GM18873 (cell line): ENCODE results near the gene NAT8.
"Not testable (repeated sequence)": the region's sequence is repeated elsewhere in the genome, so short reads cannot be mapped to it uniquely, and the experiment has no call there.

Experiments
- ATAC-seq: cut with Tn5 transposase; IDR thresholded peaks from one replicate; pipeline ENCODE4 v1.9.1; 2021; ENCODE audit warnings: mild to moderate bottlenecking, moderate library complexity, moderate number of reproducible peaks; ENCODE audit not compliant: unreplicated experiment, low FRiP score

NAT8 gene, protein sequence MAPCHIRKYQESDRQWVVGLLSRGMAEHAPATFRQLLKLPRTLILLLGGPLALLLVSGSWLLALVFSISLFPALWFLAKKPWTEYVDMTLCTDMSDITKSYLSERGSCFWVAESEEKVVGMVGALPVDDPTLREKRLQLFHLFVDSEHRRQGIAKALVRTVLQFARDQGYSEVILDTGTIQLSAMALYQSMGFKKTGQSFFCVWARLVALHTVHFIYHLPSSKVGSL

GRCh38 chr2:73642338-73643018 lies at the start of gene NAT8:
NAT8 (minus strand) TSS chr2:73642422; CDS start chr2:73641628, 794 bp downstream.
- ATAC-seq, result no peak

DNA sequence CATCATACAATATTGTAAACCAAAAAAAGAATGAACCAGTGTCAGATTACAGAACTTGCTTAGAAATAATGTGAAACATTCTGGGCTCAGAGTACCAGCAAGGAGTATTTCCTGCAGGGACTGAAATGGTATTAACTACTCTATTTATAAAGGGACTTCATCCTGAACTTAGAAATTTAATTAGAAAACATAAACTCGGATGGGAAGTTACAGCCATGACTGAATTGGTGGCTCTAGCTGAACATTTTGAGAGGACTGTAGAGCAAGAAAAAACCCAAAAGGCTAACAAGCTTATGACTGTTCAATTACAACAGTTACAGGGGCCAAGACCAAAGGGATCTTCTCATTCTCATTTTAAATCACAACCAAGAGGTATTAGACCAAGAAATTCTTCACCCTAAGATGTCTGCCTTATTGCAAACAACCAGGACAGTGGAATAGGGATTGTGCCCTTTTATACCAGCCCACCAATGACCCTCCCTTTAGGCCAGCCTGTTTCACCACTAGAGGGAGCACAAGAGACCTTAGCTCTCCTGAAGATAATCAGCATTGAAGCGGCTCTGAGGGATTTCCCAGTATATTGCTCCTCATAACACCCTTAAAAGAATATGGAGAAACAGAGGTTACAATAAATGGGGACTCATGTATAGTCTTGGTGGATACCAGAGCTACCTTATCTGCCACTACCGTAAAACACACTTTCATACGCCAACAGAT lies 48.3 kb upstream of the NAT8 start:
- ATAC-seq, result not testable (repeated sequence)

GRCh38 chr2:73688494-73688893 lies 46.3 kb upstream of the NAT8 start:
- not testable (repeated sequence) for ATAC-seq

- no peak for ATAC-seq
Measured at GRCh38 chr2:73685764-73686438, 43.7 kb upstream of the NAT8 start.

DNA sequence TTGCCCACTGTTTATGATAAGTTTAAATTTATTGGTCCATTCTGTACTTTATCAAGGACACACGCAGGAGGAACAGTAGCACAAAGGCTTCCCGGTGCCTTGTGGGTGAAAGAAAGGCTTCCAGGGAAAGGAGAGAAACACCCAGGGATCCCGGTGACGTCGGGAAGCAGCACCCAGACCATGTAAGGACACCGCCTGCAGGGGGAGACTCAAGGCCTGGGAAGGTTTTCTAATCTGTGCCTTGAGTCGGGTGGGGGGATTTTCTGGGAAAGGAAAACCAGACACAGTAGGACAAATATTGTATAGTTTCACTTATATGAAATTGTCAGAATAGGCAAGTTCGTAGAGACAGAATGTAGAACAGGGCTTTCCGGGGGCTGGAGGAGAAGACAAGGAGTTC lies 42.7 kb upstream of the NAT8 start:
- ATAC-seq, result not testable (repeated sequence)

GRCh38 chr2:73684325-73684724 lies 42.1 kb upstream of the NAT8 start:
- ATAC-seq, result not testable (repeated sequence)

DNA sequence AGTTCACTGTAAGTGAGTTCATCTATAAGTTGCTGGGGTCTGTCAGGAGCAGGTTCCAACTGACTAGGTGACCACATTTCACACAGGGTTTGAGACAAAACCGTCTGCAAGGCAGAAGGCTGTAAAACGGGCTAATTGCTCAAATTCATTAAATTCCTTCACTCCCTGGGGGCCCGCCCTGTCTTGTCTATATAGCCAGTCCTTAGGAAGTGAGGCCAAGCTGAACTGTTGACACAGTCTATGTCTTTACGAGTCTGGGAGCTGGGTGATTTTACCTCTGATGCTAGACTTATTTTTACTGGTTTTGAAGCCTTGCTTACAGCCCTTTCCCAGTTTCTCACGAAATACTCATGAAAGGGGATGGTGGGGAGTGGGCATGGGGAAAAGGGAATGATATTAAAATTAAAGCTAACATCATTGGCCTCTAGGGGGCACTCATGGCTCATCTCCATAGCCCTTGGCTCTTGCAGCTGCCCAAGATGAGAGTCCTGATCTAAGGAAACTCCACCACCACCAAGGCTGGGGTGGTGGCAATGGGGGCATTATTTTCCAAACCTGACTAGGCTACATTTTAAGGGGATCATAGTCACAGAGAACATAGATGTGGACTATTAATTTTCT lies 37.8 kb upstream of the NAT8 start:
- ATAC-seq, result not testable (repeated sequence)

- ATAC-seq, result not testable (repeated sequence)
Measured at GRCh38 chr2:73679237-73679636, 37.0 kb upstream of the NAT8 start.

DNA sequence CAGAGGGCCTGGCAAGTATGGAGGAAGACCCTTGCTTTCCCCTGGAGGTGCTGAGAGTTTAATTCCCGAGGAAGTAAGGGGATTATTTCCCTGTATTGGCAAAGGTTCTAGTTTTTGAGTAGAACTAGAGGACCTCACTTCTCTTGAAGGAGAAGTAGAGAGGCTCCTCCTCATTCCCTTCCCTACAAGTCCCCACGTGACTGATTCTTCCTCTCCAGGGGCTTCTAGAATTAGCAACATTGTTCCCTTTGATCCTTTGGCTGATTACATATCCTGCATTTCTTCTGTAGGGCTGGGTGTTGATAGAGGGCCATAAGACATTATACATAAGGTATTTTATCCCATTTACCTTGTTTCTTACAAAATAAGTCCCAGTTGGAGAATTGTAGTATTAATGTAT lies 35.8 kb upstream of the NAT8 start:
- not testable (repeated sequence) for ATAC-seq

GRCh38 chr2:73676211-73676610 lies 34.0 kb upstream of the NAT8 start:
- ATAC-seq, result not testable (repeated sequence)

GRCh38 chr2:73674696-73675157 lies 32.5 kb upstream of the NAT8 start:
- not testable (repeated sequence) for ATAC-seq

DNA sequence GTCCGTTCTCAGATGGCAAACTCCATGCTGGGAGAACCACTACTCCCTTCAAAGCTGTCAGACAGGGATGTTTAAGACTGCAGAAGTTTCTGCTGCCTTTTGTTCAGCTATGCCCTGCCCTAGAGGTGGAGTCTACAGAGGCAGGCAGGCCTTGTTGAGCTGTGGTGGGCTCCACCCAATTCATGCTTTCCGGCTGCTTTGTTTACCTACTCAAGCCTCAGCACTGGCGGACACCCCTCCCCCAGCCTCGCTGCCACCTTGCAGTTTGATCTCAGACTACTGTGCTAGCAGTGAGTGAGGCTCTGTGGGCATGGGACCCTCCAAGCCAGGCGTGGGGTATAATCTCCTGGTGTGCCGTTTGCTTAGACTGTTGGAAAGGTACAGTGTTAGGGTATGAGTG lies 27.8 kb upstream of the NAT8 start:
- ATAC-seq, result not testable (repeated sequence)

- not testable (repeated sequence) for ATAC-seq
Measured at GRCh38 chr2:73667239-73667638, 25.0 kb upstream of the NAT8 start.

GRCh38 chr2:73654175-73654574 lies 12.0 kb upstream of the NAT8 start:
- no peak for ATAC-seq

- ATAC-seq, result no peak
Measured at GRCh38 chr2:73652348-73652747, 10.1 kb upstream of the NAT8 start.

- no peak for ATAC-seq
Measured at GRCh38 chr2:73651591-73652230, 9.5 kb upstream of the NAT8 start.

DNA sequence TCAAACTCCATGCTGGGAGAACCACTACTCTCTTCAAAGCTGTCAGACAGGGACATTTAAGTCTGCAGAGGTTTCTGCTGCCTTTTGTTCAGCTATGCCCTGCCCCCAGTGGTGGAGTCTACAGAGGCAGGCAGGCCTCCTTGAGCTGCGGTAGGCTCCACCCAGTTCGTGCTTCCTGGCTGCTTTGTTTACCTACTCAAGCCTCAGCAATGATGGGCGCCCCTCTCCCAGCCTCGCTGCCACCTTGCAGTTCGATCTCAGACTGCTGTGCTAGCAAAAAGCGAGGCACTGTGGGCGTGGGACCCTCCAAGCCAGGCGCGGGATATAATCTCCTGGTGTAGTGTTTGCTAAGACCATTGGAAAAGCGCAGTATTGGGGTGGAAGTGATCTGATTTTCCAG lies 5.5 kb upstream of the NAT8 start:
- not testable (repeated sequence) for ATAC-seq

DNA sequence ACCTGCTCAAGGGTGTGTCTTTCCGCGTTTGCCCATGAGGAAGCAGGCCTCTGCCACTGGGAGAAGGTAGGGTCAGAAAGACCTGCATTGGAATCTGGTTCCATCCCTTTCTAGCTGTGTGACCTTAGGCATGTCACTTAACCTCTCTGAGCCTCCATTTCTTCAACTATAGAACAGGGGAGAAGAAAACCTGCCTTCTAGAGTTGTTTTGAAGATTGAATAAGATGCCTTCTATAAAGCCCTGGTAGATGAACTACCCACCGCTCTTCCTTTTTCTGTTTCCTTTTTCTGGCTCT lies 507 bp downstream of the NAT8 start:
- no peak for ATAC-seq

- no peak for ATAC-seq
Measured at GRCh38 chr2:73640946-73641766, 1.1 kb downstream of the NAT8 start.
